ENCODE measurements around the gene ARHGAP42.

The ARHGAP42 gene

DNA sequence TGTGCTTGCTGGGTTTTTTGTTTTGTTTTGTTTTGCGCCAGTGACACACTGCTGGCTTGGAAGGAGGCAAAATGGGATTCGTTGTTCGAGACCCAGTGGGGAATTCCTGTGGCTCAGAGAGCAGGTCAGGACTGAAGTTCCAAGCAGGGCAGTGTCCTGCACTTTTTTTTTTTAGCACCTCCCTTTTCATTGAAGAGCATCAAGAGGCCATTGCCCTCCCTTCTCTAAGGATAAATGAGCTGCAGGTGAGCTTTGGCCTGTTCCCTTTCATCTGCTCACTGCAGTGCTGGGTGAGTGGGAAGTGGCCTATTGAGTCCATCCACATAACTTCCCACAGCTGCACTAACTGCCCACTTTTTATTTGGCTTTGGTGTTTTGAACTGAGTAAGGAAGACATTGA lies 87.8 kb downstream of the ARHGAP42 start:
- no peak overlapping the region for H3K4me3 ChIP-seq (ENCODE audit: insufficient read depth, low read length, poor library complexity, severe bottlenecking)
- no peaks in the 10 kb centered on the region for H3K79me2 ChIP-seq (ENCODE audit: insufficient read depth, low read length)
- no peak overlapping the region for H3K4me2 ChIP-seq (ENCODE audit: low read depth, low read length, poor library complexity, severe bottlenecking)
- TF ChIP-seq EZH2phosphoT487 (conservative IDR thresholded peaks at IDR 0.05; ENCODE audit: low read length), result no peak
- TF ChIP-seq, protein P1, sequence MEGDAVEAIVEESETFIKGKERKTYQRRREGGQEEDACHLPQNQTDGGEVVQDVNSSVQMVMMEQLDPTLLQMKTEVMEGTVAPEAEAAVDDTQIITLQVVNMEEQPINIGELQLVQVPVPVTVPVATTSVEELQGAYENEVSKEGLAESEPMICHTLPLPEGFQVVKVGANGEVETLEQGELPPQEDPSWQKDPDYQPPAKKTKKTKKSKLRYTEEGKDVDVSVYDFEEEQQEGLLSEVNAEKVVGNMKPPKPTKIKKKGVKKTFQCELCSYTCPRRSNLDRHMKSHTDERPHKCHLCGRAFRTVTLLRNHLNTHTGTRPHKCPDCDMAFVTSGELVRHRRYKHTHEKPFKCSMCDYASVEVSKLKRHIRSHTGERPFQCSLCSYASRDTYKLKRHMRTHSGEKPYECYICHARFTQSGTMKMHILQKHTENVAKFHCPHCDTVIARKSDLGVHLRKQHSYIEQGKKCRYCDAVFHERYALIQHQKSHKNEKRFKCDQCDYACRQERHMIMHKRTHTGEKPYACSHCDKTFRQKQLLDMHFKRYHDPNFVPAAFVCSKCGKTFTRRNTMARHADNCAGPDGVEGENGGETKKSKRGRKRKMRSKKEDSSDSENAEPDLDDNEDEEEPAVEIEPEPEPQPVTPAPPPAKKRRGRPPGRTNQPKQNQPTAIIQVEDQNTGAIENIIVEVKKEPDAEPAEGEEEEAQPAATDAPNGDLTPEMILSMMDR (IDR thresholded peaks at IDR 0.05; ENCODE audit: insufficient read depth, low read length, poor library complexity, severe bottlenecking), result no peak
- no peaks in the 10 kb centered on the region for H3F3A ChIP-seq (ENCODE audit: insufficient read depth)
- H3K36me3 ChIP-seq (ENCODE audit: low read length), result no peaks in the 10 kb centered on the region
- no peak overlapping the region for H3K27ac ChIP-seq (ENCODE audit: low read depth, low read length)
- no peaks in the 10 kb centered on the region for H4K20me1 ChIP-seq (ENCODE audit: low read depth, low read length)
- no peaks in the 10 kb centered on the region for H3K9me3 ChIP-seq (ENCODE audit: insufficient read depth, low read length)
- no peak overlapping the region for H3K9ac ChIP-seq (ENCODE audit: low read length)
- H3K27me3 ChIP-seq (ENCODE audit: low read length), result no peaks in the 10 kb centered on the region
- H3K9me2 ChIP-seq (replicated peaks; ENCODE audit: insufficient read depth, low read length), result no peaks in the 10 kb centered on the region
- H2AFZ ChIP-seq (ENCODE audit: low read depth, low read length, severe bottlenecking), result no peak overlapping the region

DNA sequence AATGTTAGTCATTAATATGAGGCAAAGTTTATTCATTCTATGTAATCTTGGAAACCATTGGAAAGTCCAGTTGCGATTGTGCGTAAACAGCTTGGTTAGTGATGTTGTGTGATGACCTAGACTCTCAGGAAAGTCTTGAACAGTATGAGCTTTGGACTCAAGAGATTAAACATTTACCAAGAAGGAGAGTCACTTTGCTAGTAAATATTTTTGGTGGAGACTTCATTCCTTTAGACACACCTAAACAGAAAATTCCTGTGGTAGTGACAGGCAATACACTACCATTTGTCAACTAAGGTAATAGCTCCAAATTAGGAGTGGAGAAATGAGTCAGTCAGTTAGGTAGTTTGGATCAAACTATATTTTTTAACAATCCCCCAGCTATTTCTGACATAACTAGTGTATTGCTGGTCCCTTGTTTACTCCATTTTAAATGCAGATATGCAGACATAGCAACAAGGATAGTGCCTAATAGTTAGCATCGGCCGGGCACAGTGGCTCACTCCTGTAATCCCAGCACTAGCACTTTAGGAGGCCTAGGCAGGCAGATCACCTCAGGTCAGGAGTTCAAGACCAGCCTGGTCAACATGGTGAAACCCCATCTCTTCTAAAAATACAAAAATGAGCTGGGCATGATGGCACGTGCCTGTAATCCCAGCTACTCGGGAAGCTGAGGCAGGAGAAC lies 89.3 kb downstream of the ARHGAP42 start:
- no peak for TF ChIP-seq EZH2phosphoT487 (conservative IDR thresholded peaks at IDR 0.05; ENCODE audit: low read length)
- TF ChIP-seq, protein P1 (IDR thresholded peaks at IDR 0.05; ENCODE audit: insufficient read depth, low read length, poor library complexity, severe bottlenecking), result no peak
- no peak overlapping the region for H3K27ac ChIP-seq (ENCODE audit: low read depth, low read length)

DNA sequence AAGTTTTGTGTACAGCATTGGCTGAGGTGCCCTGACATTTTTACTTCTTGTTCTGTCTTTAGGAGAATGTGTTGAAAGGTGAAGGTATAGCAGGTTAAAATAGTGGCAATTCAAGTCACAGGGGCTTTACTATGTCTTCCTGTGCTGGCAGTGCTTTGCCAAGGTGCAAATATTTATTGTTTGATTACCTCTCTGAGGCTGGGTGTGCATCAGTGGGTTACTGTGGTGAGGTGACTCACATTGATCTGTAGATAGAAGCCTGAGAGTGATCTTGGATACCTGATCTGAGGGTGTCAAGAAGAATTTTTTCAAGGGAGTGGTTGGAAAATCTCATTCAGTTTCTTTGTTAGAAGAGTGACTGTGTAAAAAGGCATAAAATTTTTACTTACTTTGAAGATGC lies 90.0 kb downstream of the ARHGAP42 start:
- Histone ChIP-seq H3K79me2 (ENCODE audit: insufficient read depth, low read length) (no peaks in the 10 kb centered on the region), H3K9me2 (replicated peaks; ENCODE audit: insufficient read depth, low read length) (no peaks in the 10 kb centered on the region), H4K20me1 (ENCODE audit: low read depth, low read length) (no peaks in the 10 kb centered on the region), H3K4me2 (ENCODE audit: low read depth, low read length, poor library complexity, severe bottlenecking) (no peak overlapping the region), H3K4me3 (ENCODE audit: insufficient read depth, low read length, poor library complexity, severe bottlenecking) (no peak overlapping the region), H3F3A (ENCODE audit: insufficient read depth) (no peaks in the 10 kb centered on the region), H3K9me3 (ENCODE audit: insufficient read depth, low read length) (no peaks in the 10 kb centered on the region), H3K27ac (ENCODE audit: low read depth, low read length) (no peak overlapping the region), H3K36me3 (ENCODE audit: low read length) (no peaks in the 10 kb centered on the region), H3K27me3 (ENCODE audit: low read length) (no peaks in the 10 kb centered on the region), H3K9ac (ENCODE audit: low read length) (no peak overlapping the region), H2AFZ (ENCODE audit: low read depth, low read length, severe bottlenecking) (no peak overlapping the region)
- TF ChIP-seq, protein P1 (IDR thresholded peaks at IDR 0.05; ENCODE audit: insufficient read depth, low read length, poor library complexity, severe bottlenecking), result no peak
- no peak for TF ChIP-seq EZH2phosphoT487 (conservative IDR thresholded peaks at IDR 0.05; ENCODE audit: low read length)

More for the DNA sequence above, 89.3 kb downstream of the ARHGAP42 start:
- Histone ChIP-seq H3K9me2 (replicated peaks; ENCODE audit: insufficient read depth, low read length) (no peaks in the 10 kb centered on the region), H3K4me3 (ENCODE audit: insufficient read depth, low read length, poor library complexity, severe bottlenecking) (no peak overlapping the region), H3K36me3 (ENCODE audit: low read length) (no peaks in the 10 kb centered on the region), H3K27me3 (ENCODE audit: low read length) (no peaks in the 10 kb centered on the region), H3K4me2 (ENCODE audit: low read depth, low read length, poor library complexity, severe bottlenecking) (no peak overlapping the region), H3K9me3 (ENCODE audit: insufficient read depth, low read length) (no peaks in the 10 kb centered on the region), H4K20me1 (ENCODE audit: low read depth, low read length) (no peaks in the 10 kb centered on the region), H2AFZ (ENCODE audit: low read depth, low read length, severe bottlenecking) (no peak overlapping the region), H3K9ac (ENCODE audit: low read length) (no peak overlapping the region), H3K79me2 (ENCODE audit: insufficient read depth, low read length) (no peaks in the 10 kb centered on the region), H3F3A (ENCODE audit: insufficient read depth) (no peaks in the 10 kb centered on the region)

Data from SU-DHL-6 (cell line).